ENCODE measurements around the gene FAM3B. TPM values are rescaled to one million over a fixed set of nuclear protein-coding genes. Genes with fewer than 3 reads are reported as not detected.
A peak's percentile ranks its signal among the peaks of the same experiment; 100 is the strongest.

FAM3B gene
- total and polyA plus RNA-seq, 12 donors, result 0.04 to 0.42 (median 0.30) TPM; not detected in 6

DNA sequence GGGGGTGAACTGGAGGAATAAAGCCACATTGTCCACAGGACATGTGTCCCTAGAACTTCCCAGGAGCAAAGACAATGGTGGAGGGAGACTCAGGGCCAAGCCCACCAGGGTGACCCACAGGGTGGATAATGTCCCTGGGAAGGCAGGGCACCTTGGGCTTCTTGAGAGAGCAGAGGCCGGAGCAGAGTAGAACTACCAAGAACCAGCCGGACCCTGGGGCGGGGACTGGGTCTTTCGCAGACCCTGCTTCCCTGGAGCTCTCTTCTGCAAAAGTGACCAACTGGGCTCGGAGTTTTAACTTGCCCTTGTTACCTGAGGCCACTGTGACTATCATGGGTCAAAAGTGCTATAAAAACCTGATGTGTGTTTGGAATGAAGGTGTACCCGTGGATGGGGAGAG is 875 bp upstream of the FAM3B start:
- Histone ChIP-seq H3K27me3 (peaks cover 17 to 58% (median 44%) of the 10 kb centered on the region in 7 donors), H3K36me3 (no peaks in the 10 kb centered on the region), H3K4me1 (peaks cover 3 to 13% (median 10%) of the 10 kb centered on the region in 9 donors), H3K27ac (no peak overlapping the region), H3K4me3 (no peak overlapping the region), H3K9me3 (no peaks in the 10 kb centered on the region)
- no peak for ATAC-seq
- intact Hi-C loops (cut with DNase I), result no loop called here
- no peak for DNase-seq
- WGBS, 2 donors, result 94 to 97% methylated on average over 6 of the region's 6 CpGs
- TF ChIP-seq, protein P1, sequence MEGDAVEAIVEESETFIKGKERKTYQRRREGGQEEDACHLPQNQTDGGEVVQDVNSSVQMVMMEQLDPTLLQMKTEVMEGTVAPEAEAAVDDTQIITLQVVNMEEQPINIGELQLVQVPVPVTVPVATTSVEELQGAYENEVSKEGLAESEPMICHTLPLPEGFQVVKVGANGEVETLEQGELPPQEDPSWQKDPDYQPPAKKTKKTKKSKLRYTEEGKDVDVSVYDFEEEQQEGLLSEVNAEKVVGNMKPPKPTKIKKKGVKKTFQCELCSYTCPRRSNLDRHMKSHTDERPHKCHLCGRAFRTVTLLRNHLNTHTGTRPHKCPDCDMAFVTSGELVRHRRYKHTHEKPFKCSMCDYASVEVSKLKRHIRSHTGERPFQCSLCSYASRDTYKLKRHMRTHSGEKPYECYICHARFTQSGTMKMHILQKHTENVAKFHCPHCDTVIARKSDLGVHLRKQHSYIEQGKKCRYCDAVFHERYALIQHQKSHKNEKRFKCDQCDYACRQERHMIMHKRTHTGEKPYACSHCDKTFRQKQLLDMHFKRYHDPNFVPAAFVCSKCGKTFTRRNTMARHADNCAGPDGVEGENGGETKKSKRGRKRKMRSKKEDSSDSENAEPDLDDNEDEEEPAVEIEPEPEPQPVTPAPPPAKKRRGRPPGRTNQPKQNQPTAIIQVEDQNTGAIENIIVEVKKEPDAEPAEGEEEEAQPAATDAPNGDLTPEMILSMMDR (IDR thresholded peaks at IDR 0.05), result no peak

DNA sequence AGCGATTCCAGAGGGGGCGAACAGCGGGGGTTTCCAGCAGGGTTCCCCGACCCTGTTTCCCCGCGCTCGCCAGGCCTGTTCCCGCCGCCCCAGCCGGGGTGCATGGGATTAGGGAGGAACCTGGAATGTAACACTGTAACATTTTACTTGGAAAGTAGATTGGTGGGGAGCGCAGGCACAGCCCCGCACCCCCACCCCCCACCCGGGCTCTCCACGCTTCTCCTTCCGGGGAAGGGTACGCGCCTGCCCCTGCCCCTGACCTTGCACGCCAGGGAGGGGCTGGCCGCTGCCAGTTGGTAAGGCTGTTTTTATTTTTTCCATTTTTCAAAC is 427 bp downstream of the FAM3B start:
- Histone ChIP-seq H3K9me3 (no peaks in the 10 kb centered on the region), H3K27ac (no peak overlapping the region), H3K27me3 (peaks cover 17 to 64% (median 50%) of the 10 kb centered on the region in 7 donors), H3K36me3 (no peaks in the 10 kb centered on the region), H3K4me3 (peak overlapping the region in 9 of 10 donors; percentile 14 to 44 (median 33)), H3K4me1 (peaks cover 3 to 13% (median 10%) of the 10 kb centered on the region in 9 donors)
- ATAC-seq (no peak), DNase-seq (no peak)
- TF ChIP-seq, protein P1 (IDR thresholded peaks at IDR 0.05), result no peak
- intact Hi-C loops (cut with DNase I), result no loop called here
- WGBS, 2 donors, result 15 to 16% methylated on average over 19 of the region's 19 CpGs

DNA sequence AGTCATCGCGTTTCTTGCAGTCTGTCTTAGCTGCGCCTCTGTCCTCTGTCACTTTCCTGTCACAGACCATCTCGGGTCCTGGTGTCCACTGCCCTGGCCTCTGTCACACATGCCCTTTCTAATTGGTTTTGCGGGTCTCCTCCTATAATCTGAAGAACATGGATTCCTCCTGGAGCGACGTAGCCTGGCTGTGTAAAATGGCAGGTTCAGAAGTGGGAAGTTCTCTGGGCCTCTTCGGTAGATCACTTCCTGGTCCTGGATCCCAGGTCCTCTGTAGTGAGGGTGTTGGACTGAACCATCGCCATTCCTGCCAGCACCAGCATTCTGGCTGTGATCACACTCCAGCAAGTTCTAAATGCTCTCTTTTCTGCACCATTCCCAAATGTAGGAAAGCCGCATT is 857 bp downstream of the FAM3B start:
- Histone ChIP-seq H3K27me3 (peaks cover 17 to 64% (median 50%) of the 10 kb centered on the region in 7 donors), H3K9me3 (no peaks in the 10 kb centered on the region), H3K27ac (no peak overlapping the region), H3K4me3 (no peak overlapping the region), H3K36me3 (no peaks in the 10 kb centered on the region), H3K4me1 (peaks cover 3 to 13% (median 10%) of the 10 kb centered on the region in 9 donors)
- intact Hi-C loops (cut with DNase I), result no loop called here
- 74 to 77% methylated on average over 10 of the region's 10 CpGs for WGBS, 2 donors
- DNase-seq, result no peak
- TF ChIP-seq, protein P1 (IDR thresholded peaks at IDR 0.05), result no peak
- no peak for ATAC-seq

DNA sequence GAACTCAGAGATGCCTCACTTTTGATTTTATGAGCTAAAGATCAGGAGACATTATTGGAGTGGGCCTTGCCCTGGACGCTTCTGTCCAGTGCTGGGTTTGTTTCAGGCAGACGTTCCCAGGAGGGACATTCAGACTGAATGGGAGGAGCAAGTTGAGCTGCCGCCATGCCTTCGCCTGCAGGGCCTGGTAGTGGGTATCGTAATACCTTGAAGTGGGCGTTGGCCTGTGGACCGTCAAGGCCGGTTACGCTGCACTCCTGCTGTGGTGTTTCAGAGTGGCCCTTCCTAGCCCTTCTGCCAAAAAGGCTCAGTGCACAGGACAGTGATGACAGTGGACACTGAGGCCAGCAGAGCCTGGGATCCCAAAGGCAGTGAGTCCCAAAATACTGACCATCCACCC is 1.6 kb downstream of the FAM3B start:
- H3K4me3 ChIP-seq, result no peak overlapping the region
- TF ChIP-seq, protein P1 (IDR thresholded peaks at IDR 0.05), result no peak

More for the DNA sequence above, 1.6 kb downstream of the FAM3B start:
- Histone ChIP-seq H3K4me1 (peaks cover 3 to 13% (median 10%) of the 10 kb centered on the region in 9 donors), H3K9me3 (no peaks in the 10 kb centered on the region), H3K27me3 (peaks cover 17 to 64% (median 50%) of the 10 kb centered on the region in 7 donors), H3K36me3 (no peaks in the 10 kb centered on the region), H3K27ac (no peak overlapping the region)
- ATAC-seq, result no peak
- 91 to 93% methylated on average over 9 of the region's 9 CpGs for WGBS, 2 donors
- DNase-seq, result no peak
- intact Hi-C loops (cut with DNase I), result no loop called here

All from heart right ventricle (tissue), 16 donors.